ENCODE data around the gene HS3ST5. TPM values are rescaled to one million over a fixed set of nuclear protein-coding genes. Genes with fewer than 3 reads are reported as not detected.
A peak's percentile ranks its signal among the peaks of the same experiment; 100 is the strongest.

The HS3ST5 gene
- total RNA-seq, 1 experiment from 2014 or later, result 14.4 TPM

- Histone ChIP-seq H4K91ac (ENCODE audit: insufficient read length, low read depth, low read length) (no peak overlapping the region), H2BK15ac (ENCODE audit: low read depth, low read length) (no peak overlapping the region), H2BK12ac (ENCODE audit: insufficient read length, low read depth, low read length) (no peak overlapping the region), H2BK120ac (ENCODE audit: low read depth, low read length, poor library complexity, severe bottlenecking) (no peak overlapping the region), H3K27ac (ENCODE audit: insufficient read length, low read depth, low read length) (peak overlapping the region; percentile 28), H2AFZ (ENCODE audit: low read length) (no peak overlapping the region), H3K4me1 (ENCODE audit: insufficient read depth, low read length) (no peaks in the 10 kb centered on the region), H3K56ac (ENCODE audit: insufficient read length, low read depth, low read length) (no peak overlapping the region), H2AK5ac (ENCODE audit: insufficient read length, low read length) (no peak overlapping the region), H3K18ac (ENCODE audit: insufficient read length, low read depth, low read length) (no peak overlapping the region), H3K23me2 (ENCODE audit: insufficient read length, low read depth, low read length, poor library complexity, severe bottlenecking) (no peaks in the 10 kb centered on the region), H3K4ac (ENCODE audit: low read depth, low read length) (no peak overlapping the region), H3K23ac (ENCODE audit: insufficient read length, low read depth, low read length) (no peak overlapping the region), H4K20me1 (ENCODE audit: control insufficient read depth, insufficient read depth, insufficient read length) (no peaks in the 10 kb centered on the region), H3T11ph (ENCODE audit: low read length) (no peak overlapping the region), H4K8ac (replicated peaks; ENCODE audit: insufficient read length, low read depth, low read length) (no peak overlapping the region), H3K9me3 (ENCODE audit: control insufficient read depth, low read depth, low read length) (no peaks in the 10 kb centered on the region), H2BK20ac (ENCODE audit: low read depth, low read length, poor library complexity, severe bottlenecking) (no peak overlapping the region), H2BK5ac (ENCODE audit: insufficient read length, low read length) (no peak overlapping the region), H3K9ac (ENCODE audit: extremely low read depth, insufficient read length, low read length) (no peak overlapping the region), H4K5ac (ENCODE audit: insufficient read length, low read depth, low read length) (no peak overlapping the region), H3K79me2 (ENCODE audit: insufficient read depth, low read length) (no peaks in the 10 kb centered on the region), H3K14ac (ENCODE audit: insufficient read depth, low read length) (no peak overlapping the region), H3K27me3 (ENCODE audit: insufficient read depth, low read length) (no peaks in the 10 kb centered on the region), H3K79me1 (ENCODE audit: insufficient read depth, low read depth, low read length, poor library complexity, severe bottlenecking) (no peaks in the 10 kb centered on the region), H3K4me2 (ENCODE audit: insufficient read depth, insufficient read length, low read length) (no peak overlapping the region)
- H3K27me3 Mint-ChIP-seq (ENCODE audit: low read depth), result no peaks in the 10 kb centered on the region
- WGBS (ENCODE audit: extremely low coverage, insufficient read length, low lambda C conversion rate), result no CpG with 5 or more reads among the region's 2 CpGs
- peaks cover 0 to 20% (median 11%) of the 10 kb centered on the region in 3 experiments; a peak in 4 of 7 replicates for H3K36me3 Mint-ChIP-seq (ENCODE audit: insufficient read depth in 1 of 3, low read depth in 3 of 3)
- peak overlapping the region; percentile 76 to 96 (median 95) for H3K27ac Mint-ChIP-seq
- no peak overlapping the region; a peak in 1 of 5 replicates for H3K4me3 Mint-ChIP-seq
- no peaks in the 10 kb centered on the region for H3K9me3 Mint-ChIP-seq
- peaks cover 48 to 57% of the 10 kb centered on the region in 2 experiments for H3K4me1 Mint-ChIP-seq
- TF ChIP-seq, protein P1, sequence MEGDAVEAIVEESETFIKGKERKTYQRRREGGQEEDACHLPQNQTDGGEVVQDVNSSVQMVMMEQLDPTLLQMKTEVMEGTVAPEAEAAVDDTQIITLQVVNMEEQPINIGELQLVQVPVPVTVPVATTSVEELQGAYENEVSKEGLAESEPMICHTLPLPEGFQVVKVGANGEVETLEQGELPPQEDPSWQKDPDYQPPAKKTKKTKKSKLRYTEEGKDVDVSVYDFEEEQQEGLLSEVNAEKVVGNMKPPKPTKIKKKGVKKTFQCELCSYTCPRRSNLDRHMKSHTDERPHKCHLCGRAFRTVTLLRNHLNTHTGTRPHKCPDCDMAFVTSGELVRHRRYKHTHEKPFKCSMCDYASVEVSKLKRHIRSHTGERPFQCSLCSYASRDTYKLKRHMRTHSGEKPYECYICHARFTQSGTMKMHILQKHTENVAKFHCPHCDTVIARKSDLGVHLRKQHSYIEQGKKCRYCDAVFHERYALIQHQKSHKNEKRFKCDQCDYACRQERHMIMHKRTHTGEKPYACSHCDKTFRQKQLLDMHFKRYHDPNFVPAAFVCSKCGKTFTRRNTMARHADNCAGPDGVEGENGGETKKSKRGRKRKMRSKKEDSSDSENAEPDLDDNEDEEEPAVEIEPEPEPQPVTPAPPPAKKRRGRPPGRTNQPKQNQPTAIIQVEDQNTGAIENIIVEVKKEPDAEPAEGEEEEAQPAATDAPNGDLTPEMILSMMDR (conservative IDR thresholded peaks at IDR 0.05), result no peak
- no peak for DNase-seq
These were observed 166.1 kb downstream of the HS3ST5 start for GRCh38 chr6:114176726-114177125.
